GM12874 (cell line): ENCODE data around the gene MAB21L3.

ENCODE experiments used
- CTCF ChIP-seq: IDR thresholded peaks from 2 replicates; pipeline ENCODE4 v1.5.1; 2011; ENCODE audit warnings: low read depth, mild to moderate bottlenecking, control low read depth, low read length, moderate library complexity; ENCODE audit not compliant: insufficient read depth

Gene MAB21L3

GRCh38 chr1:116076831-116077230 lies 34.4 kb upstream of the MAB21L3 start:
- no peak for TF ChIP-seq CTCF

- no peak for TF ChIP-seq CTCF
Observed at GRCh38 chr1:116078699-116079223, 32.4 kb upstream of the MAB21L3 start.

- no peak for TF ChIP-seq CTCF
Observed at GRCh38 chr1:116087628-116088027, 23.6 kb upstream of the MAB21L3 start.

- TF ChIP-seq CTCF: no peak
Observed at GRCh38 chr1:116089870-116090269, 21.3 kb upstream of the MAB21L3 start.

- no peak for TF ChIP-seq CTCF
Observed at GRCh38 chr1:116091083-116091482, 20.1 kb upstream of the MAB21L3 start.

GRCh38 chr1:116092752-116093489 lies 18.3 kb upstream of the MAB21L3 start:
- TF ChIP-seq CTCF: no peak

GRCh38 chr1:116095027-116095426 lies 16.2 kb upstream of the MAB21L3 start:
- no peak for TF ChIP-seq CTCF
